Stimulated activated CD4-positive, alpha-beta T cell treated with anti-CD3 and anti-CD28 coated beads, Interleukin-12 subunit alpha, Interleukin-12 subunit beta, amount 100 ng/mL, for 48 hours (primary cell): Measurements from ENCODE around the gene CDKN2B-AS1.
"Not testable (repeated sequence)": the region's sequence is repeated elsewhere in the genome, so short reads cannot be mapped to it uniquely, and the experiment has no call there.

ENCODE experiments used
- DNase-seq, 3 donors: peaks; one replicate each; pipeline ENCODE4 v3.0.0-alpha.2; 2020; ENCODE audit warnings: low read depth in 2 of 3, low spot score in 1 of 3

Gene CDKN2B-AS1

DNA sequence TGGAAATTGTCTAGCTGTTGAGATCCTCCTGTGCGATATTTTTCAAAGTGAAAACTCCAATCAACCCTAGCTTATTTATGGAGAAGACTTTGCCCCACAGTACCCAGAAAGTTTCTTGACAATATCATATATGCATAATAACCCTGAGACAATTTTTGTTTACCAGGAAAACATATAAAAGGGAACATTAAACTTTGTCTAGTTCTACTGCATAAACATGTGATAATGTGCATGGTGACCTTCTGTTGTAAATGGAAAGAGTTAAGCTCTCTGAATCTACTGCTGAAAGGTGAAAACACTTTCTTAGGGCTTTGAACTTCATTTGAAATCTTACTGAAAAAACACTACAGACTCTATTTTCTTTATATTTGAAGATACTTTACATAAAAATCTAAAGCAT is 46.8 kb downstream of the CDKN2B-AS1 start:
- no peak for DNase-seq

DNA sequence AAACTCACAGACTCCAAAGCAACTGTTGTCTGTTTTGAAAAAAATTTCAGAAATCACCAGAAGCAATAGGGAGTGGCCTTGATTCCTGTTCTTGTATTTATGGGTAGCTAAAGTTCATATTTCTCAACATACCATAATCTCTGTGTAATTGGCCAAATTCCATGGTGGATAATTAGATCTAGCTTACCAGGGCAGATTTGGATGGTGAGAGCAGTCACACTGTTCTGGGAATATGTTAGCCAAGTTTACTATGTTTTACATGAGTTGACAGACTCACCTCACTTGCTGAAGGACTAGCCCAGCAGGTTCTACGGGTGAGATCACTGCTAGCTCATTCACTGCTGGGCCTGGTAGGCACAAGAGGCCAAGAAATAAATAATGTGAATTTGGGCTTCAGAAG is 47.2 kb downstream of the CDKN2B-AS1 start:
- no peak for DNase-seq

- DNase-seq, result no peak
Observed at GRCh38 chr9:22043928-22044327, 49.3 kb downstream of the CDKN2B-AS1 start.

DNA sequence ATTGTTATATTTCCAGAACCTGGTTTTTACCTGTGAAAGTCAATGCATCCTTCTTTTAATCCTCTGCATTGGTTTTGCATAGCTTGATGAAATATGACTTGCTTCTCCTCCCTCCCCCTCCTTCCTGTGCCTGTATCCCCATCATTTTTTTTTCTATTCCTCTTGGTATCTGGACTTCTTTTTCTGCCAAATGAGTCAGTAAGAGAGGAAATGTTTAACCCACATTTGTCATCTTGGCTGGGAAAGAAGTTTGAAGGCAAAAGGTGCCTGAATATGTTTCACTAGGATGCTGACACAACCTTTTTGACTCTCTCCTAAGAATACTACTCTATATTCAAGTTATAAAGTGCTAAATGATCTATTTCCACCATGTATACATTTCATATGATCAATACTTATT is 50.0 kb downstream of the CDKN2B-AS1 start:
- no peak for DNase-seq

DNA sequence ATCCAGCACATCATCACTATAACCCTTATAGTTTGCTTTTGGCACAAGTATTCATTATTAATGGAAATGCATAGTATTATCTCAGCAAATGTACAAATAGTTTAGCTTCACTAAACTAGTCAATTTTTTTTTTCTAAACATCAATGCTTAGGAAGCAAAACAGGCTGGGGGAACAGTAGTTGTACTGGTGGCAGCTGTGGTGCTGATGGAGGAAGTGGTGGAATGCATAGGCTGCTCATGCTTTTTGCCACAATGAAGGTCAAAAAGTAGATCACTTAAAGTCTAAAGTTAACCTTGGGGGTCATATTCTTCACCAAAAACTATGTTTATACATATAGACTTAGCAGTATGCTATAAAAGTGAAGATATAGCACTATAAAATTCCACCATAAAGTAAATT is 50.8 kb downstream of the CDKN2B-AS1 start:
- no peak for DNase-seq

DNA sequence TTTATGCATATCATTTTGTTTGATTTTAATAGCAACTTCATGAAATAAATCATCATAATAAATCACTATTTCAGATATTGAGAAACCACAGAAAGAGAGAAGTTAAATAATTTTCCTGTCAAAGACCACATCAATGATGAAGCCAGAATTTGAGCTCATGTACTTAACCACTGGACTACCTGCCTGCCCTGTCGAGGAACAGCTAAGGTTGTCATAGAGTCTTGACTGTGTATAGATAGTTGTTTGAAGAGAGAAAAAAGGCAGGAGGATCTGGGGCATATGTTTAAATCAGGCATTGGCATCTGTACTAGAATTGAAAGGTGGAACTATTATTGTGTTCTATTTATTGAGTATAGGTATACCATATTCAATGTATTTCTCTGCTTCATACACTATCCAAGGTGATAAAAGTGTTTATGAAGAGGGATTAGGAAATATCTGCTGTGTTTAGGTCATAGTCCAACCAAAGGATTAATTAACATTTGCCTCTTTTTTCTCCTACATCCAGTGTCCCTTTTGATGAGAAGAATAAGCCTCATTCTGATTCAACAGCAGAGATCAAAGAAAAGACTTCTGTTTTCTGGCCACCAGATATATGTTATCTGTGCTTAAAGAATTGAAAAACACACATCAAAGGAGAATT is 51.8 kb downstream of the CDKN2B-AS1 start:
- no peak for DNase-seq

DNA sequence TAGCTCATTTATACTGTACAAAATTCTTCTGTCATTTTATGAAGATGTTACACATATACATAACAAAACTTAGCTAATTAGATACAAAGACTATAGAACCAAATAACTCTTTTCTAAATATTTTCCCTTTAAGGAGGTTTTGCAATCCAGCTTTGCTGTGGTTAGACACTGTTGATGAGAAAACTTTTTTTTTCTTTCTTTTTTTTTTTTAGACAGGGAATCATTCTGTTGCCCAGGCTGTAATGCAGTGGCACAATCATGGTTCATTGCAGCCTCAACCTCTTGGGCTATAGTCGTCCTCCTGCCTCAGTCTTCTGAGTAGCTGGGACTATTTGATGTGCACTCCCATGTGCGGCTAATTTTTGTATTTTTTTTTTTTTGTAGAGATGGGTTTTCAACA is 53.0 kb downstream of the CDKN2B-AS1 start:
- DNase-seq, result no peak

DNA sequence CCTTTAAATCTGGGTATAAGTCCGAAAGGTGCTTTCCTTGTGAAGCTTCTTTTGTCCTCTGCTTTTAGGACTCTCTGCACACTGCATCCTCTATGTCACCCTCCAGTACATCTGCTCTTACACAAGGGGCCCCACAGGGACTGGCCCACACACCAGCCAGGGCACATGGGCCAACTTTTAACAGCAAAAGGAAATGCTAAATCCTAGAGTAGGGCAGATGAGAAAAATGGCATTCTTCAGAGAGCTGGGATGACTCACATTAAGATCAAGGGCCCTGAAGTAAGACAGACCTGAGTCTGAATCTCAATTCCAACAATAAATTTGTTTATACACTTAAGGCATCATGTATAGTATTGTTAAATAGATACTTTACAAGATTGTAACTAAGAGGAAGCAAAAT is 54.8 kb downstream of the CDKN2B-AS1 start:
- DNase-seq, result no peak

DNA sequence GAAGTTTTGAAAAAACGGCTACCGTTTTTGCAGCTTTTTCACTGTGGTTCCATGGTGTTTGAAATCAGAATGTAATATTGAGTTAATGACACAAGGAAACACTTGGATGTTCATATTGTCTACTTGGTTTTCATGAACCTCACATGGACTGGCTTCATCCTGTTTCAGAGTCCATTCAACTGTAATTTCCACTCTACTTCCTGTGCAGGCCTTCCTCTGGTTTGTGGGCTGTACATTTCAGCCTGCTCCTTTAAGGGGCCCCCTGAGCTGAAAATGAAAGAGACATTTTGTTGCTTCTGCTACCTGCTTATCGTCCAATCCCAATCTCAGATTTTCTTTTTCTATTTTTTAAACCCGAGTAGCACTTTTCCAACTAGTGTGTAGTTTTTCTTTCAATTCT is 56.3 kb downstream of the CDKN2B-AS1 start:
- no peak for DNase-seq

DNA sequence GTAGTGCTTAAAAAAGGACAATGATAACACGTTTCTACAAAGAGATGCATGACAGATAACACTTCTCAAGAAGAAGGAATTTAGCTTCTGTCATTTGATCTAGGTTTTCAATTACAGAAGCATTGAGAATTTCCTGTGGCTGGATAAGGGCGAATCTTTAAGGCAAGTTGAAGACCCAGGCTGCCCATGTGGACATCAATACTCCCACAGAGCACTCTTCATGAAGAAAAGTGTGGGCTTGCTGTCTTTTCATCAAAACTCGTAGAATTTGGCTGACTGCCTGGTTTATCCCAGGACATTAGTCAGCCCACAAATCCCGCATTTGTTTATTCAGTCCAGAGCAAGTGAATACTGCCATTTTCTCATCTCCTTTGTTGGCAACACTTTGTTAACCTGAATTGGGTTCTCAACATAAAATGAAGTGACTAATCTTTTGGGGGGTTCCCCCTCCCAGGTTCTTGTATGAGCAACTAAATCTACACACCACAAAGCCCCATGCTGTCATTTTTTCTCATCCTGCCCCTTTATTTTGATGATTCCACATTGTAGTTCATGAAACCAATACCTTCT is 57.9 kb downstream of the CDKN2B-AS1 start:
- peak in 2 of 3 donors; percentile 15 to 34 for DNase-seq

DNA sequence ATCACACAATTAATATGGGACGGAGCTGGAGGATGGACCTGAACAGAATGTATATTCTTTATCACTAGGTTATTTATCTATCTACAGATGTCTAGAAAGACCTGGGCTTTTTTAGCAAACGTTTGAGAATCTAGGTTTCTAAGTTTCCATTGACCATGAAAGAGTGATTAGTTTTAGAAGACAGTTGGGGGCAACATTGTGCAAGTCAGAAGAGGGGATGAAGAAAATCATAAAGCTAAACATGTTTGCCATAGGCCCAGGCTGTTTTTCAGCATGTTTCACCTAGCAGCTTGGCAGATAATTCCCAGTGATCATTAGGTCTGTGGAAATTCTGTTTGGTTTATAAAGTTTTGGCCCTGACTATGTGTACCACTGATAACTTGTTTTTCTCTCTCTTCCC is 58.6 kb downstream of the CDKN2B-AS1 start:
- no peak for DNase-seq

DNA sequence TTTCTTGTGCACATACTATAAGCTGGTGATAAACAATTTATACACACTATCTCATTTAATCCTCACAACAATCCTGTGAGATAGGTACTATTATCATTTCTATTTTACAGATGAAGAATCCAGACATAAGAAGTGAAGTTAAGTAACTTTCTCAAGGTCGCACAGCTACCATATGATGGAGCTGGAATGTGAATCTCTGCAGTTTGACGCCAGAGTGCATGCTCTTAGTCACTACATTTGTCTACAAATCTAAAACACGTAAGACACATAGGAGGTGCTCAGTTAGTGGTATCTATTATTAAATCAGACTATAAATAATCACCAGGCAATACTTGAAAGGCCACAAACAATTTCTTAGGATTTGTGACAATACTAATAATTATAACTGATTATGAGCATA is 59.5 kb downstream of the CDKN2B-AS1 start:
- DNase-seq, result no peak

- no peak for DNase-seq
Observed at GRCh38 chr9:22054529-22054928, 59.9 kb downstream of the CDKN2B-AS1 start.

DNA sequence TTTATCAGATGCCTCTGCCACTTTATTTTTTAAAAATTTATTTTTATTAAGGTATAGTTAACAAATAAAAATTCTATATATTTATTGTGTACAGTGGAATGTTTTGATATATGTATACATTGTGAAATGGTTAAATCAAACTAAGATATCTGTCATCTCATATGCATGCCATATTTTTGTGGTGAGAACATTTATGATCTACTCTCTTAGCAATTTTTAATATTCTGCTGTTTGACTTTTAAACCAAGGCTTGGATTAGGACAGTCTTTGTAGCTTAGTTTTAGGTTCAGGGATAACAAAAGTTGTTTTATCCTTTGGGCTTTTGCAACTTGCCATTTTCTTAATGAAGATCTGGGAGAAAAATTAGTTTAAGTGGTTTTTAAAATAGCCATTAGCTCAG is 60.5 kb downstream of the CDKN2B-AS1 start:
- DNase-seq, result no peak

DNA sequence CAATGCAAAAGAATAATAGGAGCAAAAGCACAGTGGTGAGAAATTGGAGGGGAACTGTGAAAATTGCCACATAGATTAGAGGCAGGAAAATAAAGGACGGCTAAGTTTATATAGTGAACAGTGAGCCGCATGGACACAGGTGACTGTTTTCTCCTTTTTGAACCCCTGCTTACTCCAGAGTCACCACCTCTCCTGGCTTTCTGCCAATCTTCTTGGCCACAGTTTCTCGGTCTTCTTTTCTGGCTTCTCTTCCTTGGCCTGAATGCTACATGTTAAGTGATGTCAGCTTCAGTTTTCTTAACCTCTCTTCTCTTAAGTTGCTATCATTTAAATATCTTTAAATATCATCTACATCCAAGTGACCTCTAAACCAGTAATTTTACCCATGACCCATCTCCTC is 61.8 kb downstream of the CDKN2B-AS1 start:
- DNase-seq, result no peak

GRCh38 chr9:22057972-22058371 is 63.4 kb downstream of the CDKN2B-AS1 start:
- DNase-seq, result not testable (repeated sequence)

DNA sequence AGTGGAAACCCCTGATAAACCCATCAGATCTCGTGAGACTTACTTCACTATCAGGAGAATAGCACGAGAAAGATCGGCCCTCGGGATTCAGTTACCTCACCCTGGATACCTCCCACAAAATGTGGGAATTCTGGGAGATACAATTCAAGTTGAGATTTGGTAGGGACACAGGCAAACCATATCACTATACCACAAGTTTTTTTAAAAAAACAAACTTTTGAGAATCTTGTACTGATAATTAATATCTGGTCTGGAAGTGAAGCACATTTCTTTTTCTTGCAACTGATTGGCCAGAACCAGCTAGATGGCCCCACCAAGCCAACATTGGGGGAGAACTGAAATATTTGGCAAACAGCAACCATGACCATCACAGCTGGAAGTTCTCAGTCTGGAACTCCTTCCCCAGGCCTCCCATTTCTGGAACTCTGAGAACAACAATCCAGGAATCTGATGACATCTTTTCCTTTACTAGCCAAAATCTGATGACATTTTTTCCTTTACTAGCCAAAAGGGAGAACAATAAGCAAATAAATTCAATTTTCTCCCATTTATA is 66.3 kb downstream of the CDKN2B-AS1 start:
- no peak for DNase-seq

GRCh38 chr9:22064957-22065356 is 70.4 kb downstream of the CDKN2B-AS1 start:
- no peak for DNase-seq

GRCh38 chr9:22065431-22066200 is 71.0 kb downstream of the CDKN2B-AS1 start:
- DNase-seq, result no peak

GRCh38 chr9:22067196-22067595 is 72.6 kb downstream of the CDKN2B-AS1 start:
- no peak for DNase-seq

DNA sequence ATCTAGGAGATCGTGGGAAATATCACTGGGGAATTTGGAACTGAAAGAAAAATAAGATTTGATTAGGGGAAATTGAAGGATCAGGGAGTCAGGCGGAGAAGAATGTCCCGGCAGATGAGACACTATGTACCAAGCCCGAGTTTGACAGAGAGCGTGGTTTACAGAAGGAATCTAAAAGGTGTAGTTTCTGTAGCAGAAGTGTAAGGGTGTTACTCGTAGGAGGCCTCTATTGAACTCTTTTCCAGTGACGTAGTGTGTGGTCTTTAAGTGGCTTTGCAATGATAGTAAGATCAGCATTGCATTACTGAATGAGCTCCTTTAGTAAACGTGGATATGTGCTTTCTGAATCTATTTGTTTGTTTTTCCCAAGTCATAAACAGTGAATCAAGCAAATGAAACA is 73.8 kb downstream of the CDKN2B-AS1 start:
- DNase-seq, result no peak

GRCh38 chr9:22073349-22073748 is 78.8 kb downstream of the CDKN2B-AS1 start:
- DNase-seq, result no peak
